G401 (cell line): ENCODE results near the gene CYS1. TPM values are rescaled to one million over a fixed set of nuclear protein-coding genes. Genes with fewer than 3 reads are reported as not detected.

Source experiments
- DNase-seq: peaks from one replicate; pipeline ENCODE4 v3.0.0-alpha.2; 2015; ENCODE audit warnings: low spot score
- in situ Hi-C: cut with HindIII; loops from 2 replicates; pipeline ENCODE4 v1.10.0; 2016; ENCODE audit warnings: low sequenced_read_pairs, mixed read lengths
- total RNA-seq: library from RNA; depleted of rRNA; stranded (reverse); fragments of >200 nt; shearing (Covaris generic); gene quantifications from 2 replicates; pipeline ENCODE4 v1.2.3, GENCODE V29; 2014

The CYS1 gene
- total RNA-seq, 1 experiment from 2014 or later: 11.2 TPM

DNA sequence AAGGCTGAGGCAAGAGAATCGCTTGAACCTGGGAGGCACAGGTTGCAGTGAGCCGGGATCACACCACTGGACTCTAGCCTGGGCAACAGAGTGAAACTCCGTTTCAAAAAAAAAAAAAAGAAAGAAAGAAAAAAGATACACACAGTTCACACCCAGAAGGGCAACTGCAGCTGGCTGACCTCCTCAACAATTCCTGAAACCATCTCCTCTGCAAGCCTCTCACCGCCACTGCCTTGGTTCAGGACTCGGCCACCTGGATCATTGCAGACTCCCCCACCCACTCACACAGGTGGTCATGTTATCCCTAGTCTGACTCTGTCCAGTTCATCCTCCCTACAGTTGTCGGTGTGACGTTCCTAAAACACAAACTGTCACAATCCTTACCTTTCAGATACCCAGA, 2.2 kb downstream of the CYS1 start:
- in situ Hi-C loops: no loop called here
- DNase-seq: no peak

DNA sequence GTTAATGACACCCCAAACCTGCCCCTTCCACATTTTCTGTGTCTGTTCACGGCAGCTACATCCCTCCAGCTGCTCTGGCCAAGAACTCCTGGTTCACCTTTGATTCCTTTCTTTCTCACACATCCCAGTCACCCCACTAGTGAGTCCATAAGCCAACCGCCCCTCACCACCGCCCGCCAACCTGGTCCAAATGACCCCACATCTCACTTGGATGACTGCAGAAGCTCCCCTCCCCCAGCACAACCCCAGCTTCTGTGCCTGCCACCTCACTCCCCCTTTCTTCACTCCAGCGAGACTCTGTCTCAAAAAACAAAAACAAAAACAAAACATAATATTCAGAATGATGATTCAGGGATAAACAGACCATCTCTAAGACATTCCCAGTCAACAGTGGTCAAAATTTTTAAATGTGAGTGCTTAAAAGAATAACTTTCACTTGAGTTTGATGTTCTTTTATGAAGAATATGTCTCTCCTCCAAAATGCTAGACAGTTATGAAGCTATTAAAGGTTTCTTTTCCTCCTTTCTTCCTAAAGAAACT, 3.2 kb downstream of the CYS1 start:
- in situ Hi-C loops: no loop called here
- no peak for DNase-seq

DNA sequence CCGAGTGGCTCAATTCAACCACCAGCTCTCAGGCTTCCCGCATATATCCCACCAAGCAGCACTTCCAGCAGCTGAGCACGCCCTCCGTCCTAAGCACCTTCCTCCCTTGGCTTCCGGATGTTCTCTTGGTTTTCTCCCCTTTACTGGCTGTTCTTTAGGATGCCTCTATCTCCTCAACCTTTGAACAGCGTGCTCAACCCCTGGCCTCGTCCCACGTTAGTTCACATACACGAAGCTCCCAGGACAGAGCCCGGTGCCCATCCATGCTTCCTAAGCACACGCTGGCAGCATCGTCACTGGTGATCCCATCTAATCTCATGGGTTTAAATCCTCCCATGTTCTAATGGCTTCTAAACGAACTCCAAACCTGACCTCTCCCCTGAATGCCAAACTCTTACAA, 3.7 kb downstream of the CYS1 start:
- DNase-seq: no peak
- in situ Hi-C loops: no loop called here

DNA sequence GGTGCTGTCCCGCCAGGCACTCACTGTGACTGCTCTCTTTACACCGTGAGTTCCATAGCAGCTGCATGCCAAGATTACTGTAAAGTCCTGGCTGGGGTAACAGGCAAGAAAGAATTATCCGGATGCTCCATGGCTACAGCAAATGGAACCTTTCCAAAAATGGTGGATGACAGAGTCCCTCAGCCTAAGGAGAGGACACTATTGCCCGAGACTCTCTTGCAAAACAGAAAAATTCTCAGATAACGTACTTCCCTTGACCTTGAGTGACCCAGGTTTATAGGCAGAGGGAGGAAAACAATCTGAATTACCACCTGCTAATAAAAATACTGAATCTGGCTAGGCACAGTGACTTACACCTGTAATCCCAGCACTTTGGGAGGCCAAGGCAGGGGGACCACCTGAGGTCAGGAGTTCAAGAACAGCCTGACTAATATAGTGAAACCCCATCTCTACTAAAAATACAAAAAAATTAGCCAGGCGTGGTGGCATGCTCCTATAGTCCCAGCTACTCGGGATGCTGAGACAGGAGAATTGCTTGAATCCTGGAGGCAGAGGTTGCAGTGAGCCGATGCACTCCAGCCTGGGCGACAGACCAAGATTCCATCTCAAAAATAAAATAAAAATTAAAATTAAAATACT, 4.5 kb downstream of the CYS1 start:
- no peak for DNase-seq
- in situ Hi-C loops: no loop called here

DNA sequence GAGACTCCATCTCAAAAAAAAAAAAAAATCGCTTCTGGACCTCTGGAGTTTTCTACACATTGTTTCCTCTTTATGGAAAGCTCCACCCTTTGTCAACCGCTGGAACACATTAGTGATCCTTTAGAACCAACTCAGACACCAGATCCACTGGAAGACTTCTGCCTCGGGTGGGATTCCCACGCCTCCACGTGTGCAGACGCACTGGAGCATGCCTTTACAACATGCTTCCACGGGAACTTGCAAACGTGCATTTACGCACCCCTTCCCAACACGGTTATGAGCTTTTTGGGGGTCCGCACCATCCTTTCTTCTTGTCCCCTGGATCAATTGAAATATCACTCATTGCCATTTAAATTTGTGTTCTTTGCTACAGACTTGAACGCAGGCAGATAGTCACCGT, 5.1 kb downstream of the CYS1 start:
- DNase-seq: no peak
- in situ Hi-C loops: no loop called here

DNA sequence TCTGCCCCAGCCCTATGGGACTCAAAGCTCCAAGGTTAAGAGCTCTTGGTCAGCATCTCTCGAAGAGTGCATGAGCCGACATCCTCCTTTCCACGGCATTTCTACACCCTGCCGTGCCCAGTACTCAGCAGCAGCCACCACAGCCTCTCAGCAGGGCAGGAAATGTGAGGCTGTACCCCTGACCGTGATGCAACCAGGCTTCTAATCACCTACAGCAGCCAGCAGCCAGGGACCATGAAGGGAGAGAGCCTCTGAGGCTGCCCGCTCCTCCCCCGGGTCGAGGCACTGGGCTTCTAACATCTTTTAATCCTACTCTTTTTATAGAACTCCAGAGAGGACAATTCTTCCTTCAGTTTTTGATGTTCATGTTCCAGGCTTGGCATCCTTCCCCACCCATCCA, 6.5 kb downstream of the CYS1 start:
- no peak for DNase-seq
- in situ Hi-C loops: no loop called here

DNA sequence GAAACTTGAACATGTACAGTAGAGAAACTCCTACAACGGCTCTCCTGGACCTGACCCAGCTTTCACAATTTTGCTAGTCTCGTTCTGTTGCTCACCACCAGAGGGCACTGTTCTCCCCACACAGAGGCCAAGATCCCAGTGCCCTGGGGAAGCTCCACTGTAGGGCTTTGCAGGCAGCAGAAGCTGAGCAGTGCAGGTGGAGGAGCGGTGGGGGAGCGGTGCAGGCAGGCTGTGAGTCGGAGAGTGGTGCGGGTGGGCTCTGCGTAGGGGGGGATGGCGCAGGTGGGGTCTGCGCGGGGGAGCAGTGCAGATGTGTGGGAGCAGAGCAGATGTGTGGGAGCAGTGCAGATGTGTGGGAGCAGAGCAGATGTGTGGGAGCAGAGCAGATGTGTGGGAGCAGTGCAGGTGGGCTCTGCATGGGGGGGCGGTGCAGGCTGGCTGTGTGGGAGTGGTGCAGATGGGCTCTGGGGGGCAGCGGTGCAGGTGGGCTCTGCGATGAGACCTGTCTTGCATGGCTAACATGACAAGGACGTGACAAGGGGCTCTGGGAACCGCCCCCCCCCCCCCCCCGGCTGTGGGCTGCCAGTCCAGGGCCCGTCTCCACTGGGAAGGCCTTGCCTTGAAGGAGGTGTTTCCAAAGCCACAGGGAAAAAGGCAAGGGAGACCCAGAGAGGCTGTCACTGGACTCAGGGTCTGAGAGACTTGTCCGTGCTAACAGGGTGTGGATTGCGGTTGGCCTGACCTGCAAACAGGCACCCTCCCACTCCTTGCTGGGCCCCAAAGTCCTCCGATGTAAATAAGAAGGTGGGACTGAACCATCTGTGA, 7.3 kb downstream of the CYS1 start:
- in situ Hi-C loops: no loop called here

DNA sequence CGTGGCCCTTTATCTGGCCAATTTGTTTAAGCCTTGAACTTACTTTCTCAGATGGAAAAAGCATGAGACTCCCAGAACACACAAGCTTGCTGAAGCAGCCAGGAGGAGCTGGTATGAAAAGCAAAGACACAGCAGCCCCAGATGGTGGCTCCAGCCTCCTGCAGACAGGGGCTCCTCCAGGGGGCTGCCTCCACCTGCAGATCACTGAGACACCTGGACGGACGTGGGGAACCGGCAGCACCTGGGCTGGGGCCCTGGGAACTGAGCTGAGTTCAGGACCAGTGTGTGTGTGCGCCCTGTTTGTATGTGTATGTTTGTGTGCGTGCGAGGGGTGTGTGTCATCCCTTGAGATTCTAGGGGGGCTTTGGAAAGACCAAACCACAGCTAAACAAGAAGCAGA, 8.6 kb downstream of the CYS1 start:
- in situ Hi-C loops: no loop called here

More for the DNA sequence above, 7.3 kb downstream of the CYS1 start:
- DNase-seq: peak; percentile 93

DNA sequence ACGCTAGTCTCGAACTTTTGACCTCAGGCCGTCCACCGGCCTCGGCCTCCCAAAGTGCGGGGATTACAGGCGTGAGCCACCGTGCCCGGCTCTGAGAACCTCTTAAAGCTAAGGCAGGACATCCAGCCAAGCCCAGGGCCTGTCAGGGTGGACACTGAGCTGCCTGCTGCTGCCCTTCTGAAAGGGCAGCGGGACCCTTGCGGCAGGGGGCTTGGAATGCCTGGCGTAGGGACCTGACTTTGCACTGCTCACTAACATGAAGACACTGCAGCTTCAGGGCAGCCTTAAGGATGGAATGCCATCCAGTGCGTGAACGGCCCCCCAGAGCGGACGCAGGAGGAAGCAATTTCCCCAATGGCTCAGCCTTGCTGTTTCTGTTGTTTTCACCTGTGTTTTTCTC, 9.0 kb downstream of the CYS1 start:
- in situ Hi-C loops: no loop called here
- DNase-seq: no peak

More for the DNA sequence above, 8.6 kb downstream of the CYS1 start:
- no peak for DNase-seq

DNA sequence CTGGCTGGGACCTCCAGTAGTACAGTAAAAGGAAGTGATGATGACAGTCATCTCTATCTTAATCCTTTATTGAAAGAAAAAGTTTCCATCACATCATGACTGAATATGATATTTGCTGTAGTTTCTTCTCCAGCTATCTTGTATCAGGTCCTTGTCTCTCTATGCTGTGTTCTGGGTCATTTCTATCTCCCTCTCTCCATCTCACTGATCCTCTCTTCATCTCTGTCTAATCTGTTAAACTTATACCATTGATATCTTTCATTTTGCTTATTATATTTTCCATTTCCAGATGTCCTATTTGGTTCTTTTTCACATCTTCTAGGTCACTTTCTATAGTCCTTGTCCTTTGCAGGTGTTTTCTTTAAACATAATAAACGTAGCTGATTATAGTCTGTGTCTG, 12.3 kb downstream of the CYS1 start:
- in situ Hi-C loops: no loop called here
- DNase-seq: no peak

DNA sequence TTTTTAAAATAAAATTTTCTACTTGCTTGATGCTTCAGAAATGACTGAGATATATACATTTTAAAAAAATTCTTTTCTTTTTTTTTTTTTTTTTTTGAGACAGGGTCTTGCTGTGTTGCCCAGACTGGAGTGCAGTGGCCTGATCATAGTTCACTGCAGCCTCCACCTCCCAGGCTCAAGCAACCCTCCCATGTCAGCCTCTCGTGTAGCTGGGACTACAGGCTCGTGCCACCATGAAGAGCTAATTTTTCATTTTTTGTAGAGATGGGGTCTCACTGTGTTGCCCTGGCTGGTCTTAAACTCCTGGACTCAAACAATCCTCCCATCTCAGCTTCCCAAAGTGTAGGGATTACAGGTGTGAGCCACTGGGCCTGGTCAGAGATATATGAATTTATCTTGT, 12.9 kb downstream of the CYS1 start:
- DNase-seq: no peak
- in situ Hi-C loops: no loop called here

DNA sequence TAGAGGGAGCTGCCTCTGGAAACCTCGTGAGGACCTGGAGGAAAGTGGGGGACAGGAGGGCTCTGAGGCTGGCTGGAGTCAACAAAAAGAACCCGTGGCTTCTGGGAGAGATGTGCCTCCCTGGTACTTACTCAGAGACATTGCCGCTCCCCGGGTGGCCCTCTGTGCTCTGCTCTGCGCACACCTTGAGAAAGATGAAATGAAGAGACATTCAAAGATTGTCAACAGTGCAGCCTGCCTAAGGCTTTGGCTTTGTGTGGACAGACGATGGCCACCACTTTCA, 14.5 kb downstream of the CYS1 start:
- in situ Hi-C loops: no loop called here
- DNase-seq: no peak

DNA sequence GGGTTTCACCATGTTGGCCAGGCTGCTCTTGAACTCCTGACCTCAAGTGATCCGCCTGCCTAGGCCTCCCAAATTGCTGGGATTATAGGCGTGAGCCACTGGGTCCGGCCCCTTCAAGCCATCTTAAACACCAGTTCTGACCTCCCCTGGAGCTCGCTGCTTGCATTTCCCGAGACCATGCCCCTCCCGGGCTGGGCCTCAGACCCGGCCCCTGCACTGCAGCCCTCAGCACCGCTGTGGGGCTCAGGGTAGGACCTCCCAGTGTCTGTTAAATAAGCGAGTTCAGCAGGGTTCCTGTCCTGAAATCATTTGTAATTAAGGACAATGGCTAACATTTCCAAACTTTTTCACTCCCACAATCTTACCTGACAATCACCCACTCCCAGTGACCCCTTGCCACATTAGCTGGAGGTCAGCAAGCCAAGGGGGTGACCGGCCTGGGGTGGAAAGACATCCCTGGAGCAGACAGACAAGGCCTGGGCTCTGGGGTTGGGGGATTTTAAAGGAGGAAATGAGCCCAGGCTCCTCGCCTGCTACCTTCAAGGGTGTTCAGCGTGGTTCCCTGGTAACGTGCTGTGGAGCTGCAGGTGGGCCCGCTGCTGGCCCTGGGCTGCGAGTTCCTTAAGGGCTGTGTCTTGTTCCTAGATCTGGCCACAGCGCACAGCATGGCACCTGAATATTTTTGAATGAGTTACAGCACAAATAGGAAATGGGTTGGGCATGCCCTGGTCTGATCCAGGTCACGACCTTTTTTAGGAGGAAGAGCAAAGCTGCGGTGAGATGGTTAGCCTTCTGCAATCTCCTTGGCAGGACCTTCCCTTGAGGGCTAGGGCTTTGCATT, 15.1 kb downstream of the CYS1 start:
- no peak for DNase-seq
- in situ Hi-C loops: no loop called here

DNA sequence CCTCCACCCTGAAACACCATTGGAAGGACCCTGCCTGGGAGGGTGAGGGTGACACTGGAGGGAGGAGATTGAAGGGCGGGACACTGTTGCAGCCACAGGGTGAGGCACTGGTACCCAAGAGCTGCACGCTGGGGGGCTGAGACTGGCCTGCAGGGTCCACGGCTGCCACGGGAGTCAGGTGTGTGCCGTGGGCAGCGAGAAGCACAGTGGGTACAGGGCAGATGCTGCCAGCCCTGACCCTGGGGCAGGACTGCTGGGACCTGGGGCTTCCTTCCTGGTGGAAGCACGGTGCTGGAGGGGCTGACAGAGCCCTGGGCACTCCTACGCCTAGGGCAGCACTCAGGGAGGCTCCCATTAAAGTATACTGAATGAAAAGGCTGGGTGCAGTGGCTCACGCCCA, 16.6 kb downstream of the CYS1 start:
- DNase-seq: no peak
- in situ Hi-C loops: no loop called here

DNA sequence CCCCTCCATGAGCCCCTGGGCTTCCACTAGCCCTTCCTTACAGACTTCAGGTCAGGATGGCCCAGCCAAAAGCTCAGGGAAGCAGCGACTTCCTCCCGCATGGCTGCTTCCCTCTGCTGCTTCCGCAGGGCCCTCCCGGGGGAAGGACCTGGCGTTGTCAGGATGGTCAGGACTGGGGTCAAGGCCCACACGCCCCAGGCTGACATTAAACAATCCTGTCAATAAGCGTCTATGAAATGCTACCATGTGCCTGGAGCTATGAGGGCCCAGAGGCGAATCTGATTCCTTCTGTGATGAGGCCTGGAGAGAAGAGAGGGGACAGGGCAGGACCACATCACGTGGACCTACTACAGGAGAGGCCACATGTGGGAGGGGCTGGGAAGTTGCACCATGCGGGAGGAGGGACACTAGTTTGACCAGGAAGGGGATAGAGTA, 17.3 kb downstream of the CYS1 start:
- in situ Hi-C loops: no loop called here
- no peak for DNase-seq

DNA sequence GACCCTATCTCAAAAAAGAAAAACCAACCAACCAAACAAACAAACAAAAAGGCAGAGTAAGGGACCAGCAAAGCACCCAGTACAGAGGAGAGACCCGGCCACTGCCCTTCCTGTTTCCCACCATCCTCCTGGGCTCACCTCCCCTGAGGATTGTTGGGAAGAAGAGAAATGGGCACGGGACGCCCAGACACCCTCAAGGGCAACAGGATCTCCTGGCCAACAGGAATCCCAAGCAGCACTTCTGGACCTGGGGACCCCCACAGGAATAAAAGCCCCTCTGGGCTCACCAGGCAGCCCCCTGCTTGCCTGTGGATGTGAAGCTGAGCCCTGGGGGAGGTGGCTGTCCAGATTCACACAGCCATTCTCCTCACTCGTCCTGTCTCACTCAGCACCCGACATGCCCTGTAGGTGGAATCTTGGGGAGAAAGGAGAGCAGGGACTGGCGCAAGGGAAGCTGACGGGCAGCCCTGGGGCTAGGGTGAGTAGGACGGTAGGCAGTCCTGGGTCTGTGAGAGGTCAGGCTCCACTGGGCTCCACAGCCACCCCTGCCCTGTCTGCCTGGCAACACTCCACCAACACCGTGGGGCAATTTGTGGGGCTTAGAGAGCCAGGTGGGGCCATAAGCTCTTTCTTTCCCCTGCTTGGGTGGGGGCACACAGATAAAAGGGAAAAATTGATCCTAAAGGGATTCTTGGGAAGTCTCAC, 18.8 kb downstream of the CYS1 start:
- in situ Hi-C loops: no loop called here

DNA sequence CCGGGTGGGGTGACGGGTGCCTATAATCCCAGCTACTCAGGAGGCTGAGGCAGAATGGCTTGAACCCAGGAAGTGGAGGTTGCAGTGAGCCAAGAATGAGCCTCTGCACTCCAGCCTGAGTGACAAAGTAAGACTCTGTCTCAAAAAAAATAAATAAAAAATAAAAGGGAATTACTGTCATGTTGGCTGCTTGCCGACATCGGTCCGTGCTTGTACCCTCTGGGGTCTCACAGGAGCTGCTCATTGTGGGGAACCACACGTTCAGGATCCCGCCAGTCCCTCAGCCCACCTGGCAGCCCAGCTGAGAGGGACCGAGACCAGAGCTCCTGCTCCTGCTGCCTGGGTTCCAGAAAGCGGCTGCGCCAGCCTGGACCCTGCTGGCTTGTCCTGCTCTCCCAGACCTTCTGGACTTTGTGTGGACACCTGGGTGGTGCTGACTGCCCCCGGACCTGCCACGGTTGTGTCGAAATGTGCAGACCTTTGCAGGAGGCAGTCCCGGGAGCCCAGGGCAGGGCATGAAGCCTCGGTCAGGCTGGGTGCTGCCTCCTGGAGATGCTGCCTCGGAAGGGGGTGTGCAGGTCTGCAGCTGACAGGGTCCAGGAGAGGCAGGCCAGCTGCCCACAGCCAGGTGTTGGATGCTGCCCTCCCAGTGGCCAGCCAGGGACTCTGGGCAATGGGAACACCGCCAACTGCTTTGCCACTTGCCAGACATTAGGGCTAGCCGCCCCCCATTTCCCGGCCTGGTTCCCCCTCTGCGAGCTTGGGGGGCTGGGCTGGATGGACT, 20.5 kb downstream of the CYS1 start:
- in situ Hi-C loops: no loop called here
- DNase-seq: no peak

More for the DNA sequence above, 18.8 kb downstream of the CYS1 start:
- no peak for DNase-seq

DNA sequence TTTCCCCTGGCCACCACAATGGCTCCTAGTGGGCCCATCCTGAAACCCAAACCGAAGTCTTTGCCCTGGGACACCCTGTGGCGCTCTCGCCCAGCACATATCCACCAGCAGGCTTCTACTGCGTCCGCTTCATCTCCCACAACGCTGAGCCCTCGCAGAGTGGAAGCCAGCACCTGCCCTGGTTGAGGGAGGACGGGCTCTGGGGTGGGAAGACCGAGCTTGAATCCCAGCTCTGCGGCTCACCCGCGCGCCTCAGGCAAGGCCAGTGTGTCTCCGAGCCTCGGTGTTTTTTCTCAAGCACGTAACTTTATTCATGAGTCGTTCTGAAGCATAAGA, 21.2 kb downstream of the CYS1 start:
- DNase-seq: no peak
- in situ Hi-C loops: no loop called here
